SIG-M5 treated with dmso at 0.1 percent for 504 hours (cell line): ENCODE data around the gene OR2W3.
"Not testable (repeated sequence)": the region's sequence is repeated elsewhere in the genome, so short reads cannot be mapped to it uniquely, and the experiment has no call there.

Experiments used
- DNase-seq: peaks from one replicate; lab custom pipeline; 2025; ENCODE audit not compliant: unreplicated experiment; lab: John Stamatoyannopoulos, UW

The OR2W3 gene

DNA sequence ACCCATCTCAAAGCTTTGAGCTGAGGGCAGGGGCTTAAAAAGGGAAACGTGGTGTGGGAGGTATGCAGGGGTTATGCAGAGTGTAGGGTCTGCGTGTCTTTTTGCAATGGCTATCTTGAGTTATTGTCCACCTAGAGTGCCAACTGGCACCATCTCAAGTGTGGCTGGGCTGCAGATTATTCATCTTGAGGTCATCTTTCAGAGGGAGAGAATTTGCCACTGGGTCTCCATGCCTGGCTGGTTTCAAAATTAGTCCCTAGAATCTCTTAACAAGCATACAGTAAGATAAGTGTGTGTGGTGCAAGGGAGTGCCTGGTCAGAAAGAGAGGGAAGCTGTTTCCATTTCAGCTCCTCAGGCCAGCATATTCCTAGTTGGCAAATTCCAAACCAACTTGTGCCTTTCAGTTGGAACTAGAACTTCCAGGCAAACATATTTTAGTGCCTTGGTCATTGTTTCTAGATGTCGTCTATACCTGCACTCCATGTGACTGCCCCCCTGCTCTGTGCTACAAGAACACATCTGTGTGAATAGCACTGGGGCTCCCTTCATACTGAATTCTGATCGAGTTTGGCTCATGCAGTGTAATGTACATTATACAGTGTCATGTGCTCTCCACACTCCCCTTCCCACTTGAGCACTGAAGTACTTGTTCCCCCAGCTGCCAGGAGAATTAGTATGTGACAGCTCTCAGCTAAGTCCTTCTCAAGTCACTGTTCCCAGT lies 19.7 kb downstream of the OR2W3 start:
- no peak for DNase-seq

- DNase-seq: no peak
Measured at GRCh38 chr1:247919952-247920351, 24.6 kb downstream of the OR2W3 start, which contains the start of gene OR2T8. Gene OR2T8 (plus strand): TSS chr1:247920252. CDS start chr1:247921018, 766 bp downstream.

DNA sequence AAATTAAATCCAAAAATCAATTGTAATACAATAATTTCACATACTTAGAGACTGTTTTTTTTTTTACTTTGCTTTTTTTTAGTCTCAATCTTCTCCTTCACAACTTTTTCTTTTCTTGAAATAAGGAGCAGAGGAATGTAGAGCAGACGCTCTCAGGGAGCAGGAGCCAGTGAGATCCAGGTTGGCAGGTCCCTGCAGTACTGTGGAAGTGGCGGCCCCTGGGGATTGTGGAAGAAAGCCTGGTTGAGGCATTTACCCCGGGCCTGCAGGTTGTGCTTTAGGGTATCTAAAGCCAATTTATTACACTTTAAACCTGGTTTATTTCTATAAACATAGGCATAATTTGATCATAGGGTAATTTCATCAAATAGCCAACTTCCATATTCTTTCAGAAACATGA lies 28.6 kb downstream of the OR2W3 start:
- no peak for DNase-seq

GRCh38 chr1:247924868-247925267 lies 29.5 kb downstream of the OR2W3 start, which contains the start of gene OR2AJ1:
Gene OR2AJ1 (plus strand): TSS chr1:247924889. CDS start chr1:247933769, 8,880 bp downstream.
- no peak for DNase-seq

GRCh38 chr1:247933989-247934388 lies 38.6 kb downstream of the OR2W3 start:
- no peak for DNase-seq

DNA sequence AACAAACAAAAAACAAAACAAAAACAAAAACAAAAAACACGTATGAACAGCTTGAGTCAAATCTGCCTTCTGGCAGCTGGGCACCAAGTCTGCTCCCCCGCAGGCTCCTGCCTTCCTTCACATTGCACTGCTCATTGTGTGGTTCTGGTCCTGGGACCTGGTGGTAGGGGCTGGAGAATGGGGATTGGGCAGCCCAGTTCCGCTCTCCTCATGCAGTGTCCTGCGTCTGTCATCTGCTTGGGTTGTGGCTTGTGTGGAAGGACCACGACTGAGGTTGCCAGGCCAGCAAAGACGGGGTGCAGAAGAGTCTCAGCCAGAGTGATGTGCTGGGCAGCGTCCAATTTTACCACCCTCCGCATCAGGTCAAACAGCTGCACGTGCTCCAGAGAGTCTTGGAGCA lies 40.4 kb downstream of the OR2W3 start:
- no peak for DNase-seq

DNA sequence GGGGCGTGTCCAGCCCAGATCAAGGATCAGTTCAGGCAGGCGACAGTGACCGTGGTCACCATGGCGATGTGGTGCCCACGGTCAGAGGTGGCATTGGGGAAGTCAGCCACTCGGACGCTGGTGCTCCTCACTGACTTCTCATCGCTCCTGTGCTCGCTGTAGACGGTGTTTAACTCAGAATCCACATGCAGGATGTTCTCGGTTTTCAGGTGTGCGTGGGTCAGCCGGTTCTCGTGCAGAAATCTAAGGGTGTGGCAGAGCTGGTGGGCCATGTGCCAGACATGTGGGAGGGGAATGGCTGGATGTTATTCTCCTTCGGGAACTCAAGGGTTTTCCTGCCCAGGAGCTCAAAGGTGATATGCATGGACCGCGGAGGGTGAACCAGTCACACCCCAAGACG lies 41.0 kb downstream of the OR2W3 start:
- DNase-seq: no peak

GRCh38 chr1:247936965-247937734 lies 41.8 kb downstream of the OR2W3 start:
- not testable (repeated sequence) for DNase-seq

DNA sequence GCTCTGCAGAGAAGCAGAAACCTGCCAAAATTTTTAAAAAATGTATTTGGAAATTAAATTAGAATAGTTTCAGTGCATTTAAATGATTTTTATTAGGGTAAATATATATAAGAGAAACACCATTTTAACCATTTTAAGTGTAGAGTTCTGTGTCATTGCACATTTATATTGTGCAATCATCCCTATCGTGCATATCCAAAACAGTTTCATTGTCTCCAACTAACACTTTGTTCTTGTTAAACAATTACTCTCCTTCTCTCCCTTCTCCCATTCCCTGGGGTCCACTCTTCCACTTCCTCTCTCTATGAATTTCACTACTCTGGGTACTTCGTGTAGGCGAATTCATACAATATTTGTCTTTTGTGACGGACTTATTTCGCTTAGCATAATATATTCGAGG lies 47.2 kb downstream of the OR2W3 start:
- DNase-seq: no peak
